ACC112 (cell line): ENCODE results near the gene COL8A2.

Experiments used
- H2AFZ ChIP-seq: fragments of 200-600 bp; sonication (generic); one replicate; pipeline ENCODE4 v1.6.0; 2017; ENCODE audit warnings: antibody characterized with exemption, low read length; ENCODE audit not compliant: unreplicated experiment
- H3K27ac ChIP-seq: fragments of 200-600 bp; sonication (generic); 2 replicates; pipeline ENCODE4 v1.5.1; 2014; ENCODE audit warnings: low read depth, mild to moderate bottlenecking, antibody characterized with exemption, low read length, moderate library complexity
- H3K27me3 ChIP-seq: fragments of 200-600 bp; sonication (generic); 2 replicates; pipeline ENCODE4 v1.6.1; 2014; ENCODE audit warnings: mild to moderate bottlenecking, antibody characterized with exemption, low read length, moderate library complexity, mixed read lengths; ENCODE audit not compliant: insufficient read depth
- H3K36me3 ChIP-seq: fragments of 200-600 bp; sonication (generic); 2 replicates; pipeline ENCODE4 v1.6.1; 2016; ENCODE audit warnings: mild to moderate bottlenecking, antibody characterized with exemption, low read length, moderate library complexity, mixed read lengths; ENCODE audit not compliant: insufficient read depth
- H3K4me1 ChIP-seq: fragments of 200-600 bp; sonication (generic); one replicate; pipeline ENCODE4 v1.6.1; 2016; ENCODE audit warnings: low read length, mixed read lengths; ENCODE audit not compliant: insufficient read depth, unreplicated experiment, control insufficient read depth
- H3K4me3 ChIP-seq: fragments of 200-600 bp; sonication (generic); 2 replicates; pipeline ENCODE4 v1.5.1; 2014; ENCODE audit warnings: mild to moderate bottlenecking, low read depth, low read length
- H3K79me2 ChIP-seq: fragments of 200-600 bp; sonication (generic); one replicate; pipeline ENCODE4 v1.6.0; 2016; ENCODE audit warnings: low read length; ENCODE audit not compliant: control insufficient read depth, unreplicated experiment, insufficient read depth

Gene COL8A2

GRCh38 chr1:36109041-36109679 lies 15.9 kb downstream of the COL8A2 start:
- no peak overlapping the region for H2AFZ ChIP-seq
- peaks cover 10% of the 10 kb centered on the region for H3K4me1 ChIP-seq
- H3K27ac ChIP-seq, result no peak overlapping the region
- H3K27me3 ChIP-seq, result no peaks in the 10 kb centered on the region
- no peak overlapping the region for H3K4me3 ChIP-seq
- no peaks in the 10 kb centered on the region for H3K79me2 ChIP-seq
- H3K36me3 ChIP-seq, result no peaks in the 10 kb centered on the region

DNA sequence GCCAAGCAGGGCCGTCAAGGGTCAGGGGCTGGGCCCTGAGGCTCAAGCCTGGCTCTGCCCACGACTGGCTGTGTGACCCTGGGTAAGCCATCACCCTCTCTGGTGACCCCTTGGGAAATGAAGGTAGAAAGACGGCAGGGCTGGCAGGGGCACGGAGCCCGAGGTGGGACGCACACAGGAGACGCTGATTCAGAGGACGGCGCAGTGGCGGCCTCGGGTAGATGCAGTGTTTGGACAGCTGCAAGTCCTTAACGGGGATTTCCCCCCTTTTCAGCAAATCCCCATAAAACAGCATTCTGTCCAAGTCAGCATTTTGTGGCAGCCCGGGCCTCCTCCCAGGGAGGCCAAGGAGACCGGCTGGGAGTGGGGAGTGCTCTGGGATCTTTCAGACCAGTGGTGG lies 16.7 kb downstream of the COL8A2 start:
- no peak overlapping the region for H2AFZ ChIP-seq
- H3K36me3 ChIP-seq, result no peaks in the 10 kb centered on the region
- peaks cover 10% of the 10 kb centered on the region for H3K4me1 ChIP-seq
- no peaks in the 10 kb centered on the region for H3K79me2 ChIP-seq
- no peak overlapping the region for H3K4me3 ChIP-seq
- no peak overlapping the region for H3K27ac ChIP-seq
- no peaks in the 10 kb centered on the region for H3K27me3 ChIP-seq

- Histone ChIP-seq H3K4me1 (peaks cover 10% of the 10 kb centered on the region), H3K27ac (no peak overlapping the region), H3K4me3 (no peak overlapping the region), H3K36me3 (no peaks in the 10 kb centered on the region), H3K27me3 (no peaks in the 10 kb centered on the region), H3K79me2 (no peaks in the 10 kb centered on the region), H2AFZ (no peak overlapping the region)
These were observed 17.6 kb downstream of the COL8A2 start for GRCh38 chr1:36107394-36107793.

- Histone ChIP-seq H3K4me1 (peaks cover 10% of the 10 kb centered on the region), H3K4me3 (no peak overlapping the region), H2AFZ (no peak overlapping the region), H3K79me2 (no peaks in the 10 kb centered on the region), H3K27ac (no peak overlapping the region), H3K36me3 (no peaks in the 10 kb centered on the region), H3K27me3 (no peaks in the 10 kb centered on the region)
These were observed 18.8 kb downstream of the COL8A2 start for GRCh38 chr1:36106269-36106668.

DNA sequence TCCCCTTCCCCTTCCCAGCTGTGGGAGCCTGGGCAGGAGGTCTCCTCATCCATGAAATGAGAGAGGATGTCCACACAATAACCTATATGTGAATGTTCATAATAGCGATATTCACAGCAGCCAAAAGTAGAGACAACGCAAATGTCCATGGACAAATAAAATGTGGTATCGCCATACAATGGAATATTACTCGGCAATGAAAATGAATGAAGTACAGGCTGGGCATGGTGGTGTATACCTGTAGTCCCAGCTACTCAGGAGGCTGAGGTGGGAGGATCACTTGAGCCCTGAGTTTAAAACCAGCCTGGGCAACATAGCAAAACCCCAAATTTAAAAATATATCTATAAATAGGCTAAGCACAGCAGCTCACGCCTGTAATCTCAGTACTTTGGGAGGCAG lies 23.5 kb downstream of the COL8A2 start:
- Histone ChIP-seq H3K4me3 (no peak overlapping the region), H3K27ac (no peak overlapping the region), H3K27me3 (no peaks in the 10 kb centered on the region), H2AFZ (no peak overlapping the region), H3K36me3 (no peaks in the 10 kb centered on the region), H3K4me1 (peaks cover 9% of the 10 kb centered on the region), H3K79me2 (no peaks in the 10 kb centered on the region)

DNA sequence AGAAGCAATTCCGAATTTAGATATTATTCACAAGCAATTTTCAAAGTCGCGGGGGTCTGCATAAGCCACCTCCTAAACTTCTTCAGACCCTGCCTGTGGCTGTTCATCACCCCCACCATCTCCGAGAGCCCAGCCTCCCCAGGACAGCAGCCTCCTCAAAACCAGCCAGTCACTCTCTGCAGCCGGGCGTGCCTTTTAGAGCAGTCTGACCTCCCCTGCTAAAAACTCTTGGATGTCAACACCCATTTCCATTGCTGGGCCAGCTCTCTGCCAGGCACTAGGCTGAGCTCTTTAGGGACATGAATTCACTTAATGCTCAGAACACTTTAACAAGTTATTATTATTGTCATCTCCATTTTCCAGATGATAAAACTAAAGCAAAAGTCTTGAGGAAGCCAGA lies 24.6 kb downstream of the COL8A2 start:
- Histone ChIP-seq H3K79me2 (no peaks in the 10 kb centered on the region), H2AFZ (no peak overlapping the region), H3K27ac (no peak overlapping the region), H3K27me3 (no peaks in the 10 kb centered on the region), H3K4me3 (no peak overlapping the region), H3K4me1 (peaks cover 9% of the 10 kb centered on the region), H3K36me3 (peaks cover 8% of the 10 kb centered on the region)

DNA sequence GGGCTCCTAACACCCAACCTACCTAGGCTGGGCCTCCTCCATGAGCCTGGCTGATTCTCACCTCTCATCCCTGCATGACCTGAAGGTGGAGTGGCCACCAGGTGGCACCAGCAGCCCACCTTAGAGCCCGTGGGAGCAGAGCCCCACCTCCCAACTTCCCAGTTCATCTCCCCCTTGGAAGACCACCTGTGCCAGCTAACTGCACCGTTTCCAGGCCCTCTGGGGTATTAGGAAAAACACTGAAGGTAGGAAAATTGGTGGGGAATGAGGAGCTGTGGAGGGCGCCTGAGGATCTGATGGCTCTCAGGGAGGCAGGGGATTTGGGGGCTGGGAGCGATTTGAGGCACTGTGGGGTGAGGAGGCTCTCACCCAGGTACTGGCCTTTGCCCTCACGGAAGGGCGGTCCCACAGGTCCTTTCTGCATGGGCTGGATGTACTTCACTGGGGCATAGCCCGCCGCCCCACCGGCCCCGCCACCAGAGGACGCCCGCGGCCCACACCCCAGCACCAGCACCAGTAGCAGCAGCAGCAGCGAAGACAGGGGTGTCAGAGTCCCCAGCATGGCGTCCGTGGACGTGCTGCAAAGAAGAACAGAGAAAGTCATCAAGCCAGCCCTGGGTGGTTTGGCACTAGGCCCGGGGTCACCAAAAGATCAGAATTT lies 25.2 kb downstream of the COL8A2 start:
- no peaks in the 10 kb centered on the region for H3K79me2 ChIP-seq
- H3K4me3 ChIP-seq, result no peak overlapping the region
- no peaks in the 10 kb centered on the region for H3K27me3 ChIP-seq
- no peak overlapping the region for H2AFZ ChIP-seq
- peaks cover 9% of the 10 kb centered on the region for H3K4me1 ChIP-seq
- H3K27ac ChIP-seq, result no peak overlapping the region
- H3K36me3 ChIP-seq, result peaks cover 9% of the 10 kb centered on the region

DNA sequence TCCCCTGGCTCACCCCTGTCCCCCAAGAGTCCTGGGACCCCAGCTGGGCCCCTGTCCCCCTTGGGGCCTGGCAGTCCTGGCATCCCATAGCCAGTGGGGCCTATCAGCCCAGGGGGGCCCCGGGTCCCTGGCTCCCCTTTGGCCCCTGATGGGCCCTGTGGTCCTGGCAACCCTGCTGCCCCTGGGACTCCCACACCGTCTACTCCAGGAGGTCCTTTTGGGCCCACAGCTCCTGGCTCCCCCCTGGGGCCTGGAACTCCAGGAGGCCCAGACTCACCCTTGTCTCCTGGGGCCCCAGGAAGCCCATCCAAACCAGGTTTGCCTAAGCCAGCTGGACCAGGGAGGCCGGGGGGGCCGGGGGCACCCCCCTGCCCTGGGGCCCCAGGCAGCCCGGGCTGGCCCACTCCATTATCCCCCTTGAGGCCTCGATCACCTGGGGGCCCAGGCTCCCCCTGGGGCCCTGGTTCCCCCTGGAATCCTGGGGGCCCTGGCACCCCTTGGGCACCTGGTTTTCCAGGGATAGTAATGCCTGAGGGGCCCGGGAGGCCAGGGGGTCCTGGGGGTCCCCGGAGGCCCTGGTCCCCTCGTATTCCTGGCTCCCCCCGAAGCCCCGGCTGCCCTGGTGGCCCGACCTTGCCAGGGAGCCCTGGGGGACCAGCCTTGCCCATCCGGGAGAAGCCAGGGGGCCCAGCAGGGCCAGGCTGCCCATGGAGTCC lies 26.2 kb downstream of the COL8A2 start:
- peaks cover 9% of the 10 kb centered on the region for H3K4me1 ChIP-seq
- H3K27me3 ChIP-seq, result no peaks in the 10 kb centered on the region
- H2AFZ ChIP-seq, result no peak overlapping the region
- H3K36me3 ChIP-seq, result peaks cover 16% of the 10 kb centered on the region
- H3K4me3 ChIP-seq, result no peak overlapping the region
- no peaks in the 10 kb centered on the region for H3K79me2 ChIP-seq
- no peak overlapping the region for H3K27ac ChIP-seq

DNA sequence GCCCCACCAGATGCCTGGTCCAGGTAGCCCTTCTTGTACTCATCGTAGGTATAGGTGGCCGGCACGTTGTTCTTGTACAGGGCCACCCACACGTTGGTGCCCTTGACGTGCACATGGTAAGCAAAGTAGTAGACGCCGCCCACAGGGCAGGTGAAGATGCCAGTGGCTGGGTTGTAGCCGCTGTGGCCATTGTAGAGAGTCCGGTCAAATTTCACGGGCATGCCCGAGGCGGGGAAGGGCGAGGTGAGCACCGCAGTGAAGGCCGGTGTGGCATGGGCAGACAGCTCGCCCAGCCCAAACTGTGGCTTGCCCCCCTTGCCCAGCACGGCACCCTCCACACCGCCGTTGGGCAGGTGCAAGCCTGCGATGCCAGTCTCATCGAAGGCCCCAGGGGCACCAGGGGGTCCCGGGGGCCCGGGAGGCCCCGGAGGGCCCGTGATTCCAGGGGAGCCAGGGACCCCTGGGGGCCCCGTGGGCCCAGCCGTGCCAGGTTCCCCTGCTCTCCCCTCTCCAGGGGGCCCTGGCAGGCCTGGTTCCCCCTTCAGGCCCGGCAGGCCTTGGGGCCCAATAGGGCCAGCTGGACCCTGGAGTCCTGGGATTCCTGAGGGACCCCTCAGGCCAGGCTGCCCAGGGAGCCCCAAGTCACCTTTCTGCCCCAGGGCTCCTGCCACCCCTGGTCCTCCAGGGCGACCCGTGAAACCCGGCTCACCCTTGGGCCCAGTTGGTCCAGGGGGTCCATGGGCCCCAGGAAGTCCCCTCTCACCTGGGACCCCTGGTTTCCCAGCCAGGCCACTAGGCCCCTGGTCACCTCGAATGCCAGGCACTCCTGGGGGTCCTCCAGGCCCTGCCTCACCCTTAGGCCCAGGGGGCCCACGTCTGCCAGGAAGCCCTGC lies 27.1 kb downstream of the COL8A2 start:
- Histone ChIP-seq H3K27me3 (no peaks in the 10 kb centered on the region), H3K27ac (no peak overlapping the region), H3K4me1 (peaks cover 9% of the 10 kb centered on the region), H3K79me2 (peaks cover 5% of the 10 kb centered on the region), H3K4me3 (no peak overlapping the region), H2AFZ (no peak overlapping the region), H3K36me3 (peaks cover 23% of the 10 kb centered on the region)
